Psoas muscle (tissue), 8 donors: Measurements from ENCODE around the gene MYO5B. TPM values are rescaled to one million over a fixed set of nuclear protein-coding genes. Genes with fewer than 3 reads are reported as not detected.

Source experiments
- ATAC-seq, 4 donors: fragments of 200-7000 bp; cut with Tn5 transposase; one replicate each; pipeline ENCODE4 v1.9.1; 2020; ENCODE audit warnings: moderate library complexity in 3 of 4, mild to moderate bottlenecking in 2 of 4
- DNase-seq, 2 donors: peaks; one replicate each; pipeline ENCODE4 v3.0.0-alpha.2; 2020
- H3K27ac ChIP-seq: fragments of 200-600 bp; one replicate; pipeline ENCODE4 v1.8.0; 2022
- H3K27me3 ChIP-seq, 3 donors: fragments of 200-600 bp in 1 of 3; one replicate each; pipeline versions ENCODE4 v1.6.1 to v1.8.0; 2013 to 2022; ENCODE audit warnings: low read length in 2 of 3, mild to moderate bottlenecking in 2 of 3, moderate library complexity in 1 of 3; ENCODE audit not compliant: insufficient read depth in 3 of 3
- H3K36me3 ChIP-seq, 2 donors: fragments of 200-600 bp in 1 of 2; one replicate each; pipeline versions ENCODE4 v1.6.1 to v1.8.0; 2013 to 2022; ENCODE audit warnings: low read depth in 1 of 2, mild to moderate bottlenecking in 1 of 2, moderate library complexity in 1 of 2; ENCODE audit not compliant: insufficient read depth in 1 of 2
- H3K4me1 ChIP-seq: fragments of 200-600 bp; one replicate; pipeline ENCODE4 v1.8.0; 2022
- H3K4me3 ChIP-seq: fragments of 200-600 bp; one replicate; pipeline ENCODE4 v1.8.0; 2022; ENCODE audit warnings: mild to moderate bottlenecking
- H3K9me3 ChIP-seq: fragments of 200-600 bp; one replicate; pipeline ENCODE4 v1.8.0; 2022
- WGBS, 3 donors: extraction: QIAGEN DNeasy Blood & Tissue Kit; methylation state at CpG; one replicate each; pipeline versions ENCODE4 v1.1.6 to v1.1.7; 2013; 5-methylcytosine and 5-hydroxymethylcytosine counted together
- intact Hi-C, 2 donors: fragments of 100-400 bp; cut with DNase I; formaldehyde crosslinking; loops; one replicate each; pipeline versions ENCODE4 v1.11.0 to v1.14.2; 2022
- polyA plus RNA-seq, 3 donors: library from polyadenylated mRNA; stranded (reverse); fragments of 200-250 nt; gene quantifications; one replicate each; pipeline ENCODE4 v1.2.3, GENCODE V29; 2013
- total RNA-seq, 4 donors: library from RNA; stranded (reverse); fragmentation: NEBNext Ultra II Directional in 2 of 4; extraction: Animal tissue kit (Norgen Biotek cat#: 25700) in 2 of 4; gene quantifications; one replicate each; pipeline versions ENCODE4 v1.2.1 to v1.2.4, GENCODE V29; 2021 to 2023
- TF ChIP-seq, protein P1 (sequence below): fragments of 200-600 bp; IDR thresholded peaks from one replicate; pipeline ENCODE4 v1.8.0; 2022; ENCODE audit warnings: antibody characterized with exemption
- donor health status: healthy with polysubstance abuse.
- donor health status: DM: no; HTN: no; CAD: no; lungs with moderate emphysema.
- donor health status: Bipolar disorder and iron deficiency.
- donor health status: healthy.
- donor health status: DM: yes; HTN: yes; CAD: no.
- donor health status: DM: no; HTN: no; CAD: no.
- donor health status: DM: no; HTN: no; CAD: no.
- donor health status: DM: yes; HTN: yes; CAD: no.

MYO5B gene
- total and polyA plus RNA-seq, 7 donors, result 0.10 to 1.2 (median 0.44) TPM

DNA sequence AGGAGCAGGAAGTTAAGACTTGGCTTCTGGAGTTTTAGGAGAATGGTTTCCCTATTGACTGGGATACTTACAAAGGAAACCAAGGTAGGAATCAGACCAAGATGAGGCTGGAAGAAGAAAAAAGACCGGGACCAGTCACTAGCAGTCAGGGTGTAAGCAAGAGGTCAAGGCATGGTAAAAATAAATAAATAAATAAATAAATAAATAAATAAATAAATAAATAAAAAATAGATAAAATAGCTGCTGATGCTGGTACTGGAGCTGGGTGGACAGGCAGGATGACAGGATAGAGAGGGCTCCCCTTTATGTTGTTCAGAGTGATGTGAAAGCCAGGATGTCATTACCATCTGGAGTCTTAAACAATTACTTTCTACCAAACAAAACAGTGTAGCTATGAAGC, 89.9 kb downstream of the MYO5B start:
- Histone ChIP-seq H3K9me3 (no peaks in the 10 kb centered on the region), H3K27me3 (no peaks in the 10 kb centered on the region), H3K4me3 (no peak overlapping the region), H3K36me3 (no peaks in the 10 kb centered on the region), H3K4me1 (peaks cover 8% of the 10 kb centered on the region), H3K27ac (no peak overlapping the region)
- TF ChIP-seq, protein P1, sequence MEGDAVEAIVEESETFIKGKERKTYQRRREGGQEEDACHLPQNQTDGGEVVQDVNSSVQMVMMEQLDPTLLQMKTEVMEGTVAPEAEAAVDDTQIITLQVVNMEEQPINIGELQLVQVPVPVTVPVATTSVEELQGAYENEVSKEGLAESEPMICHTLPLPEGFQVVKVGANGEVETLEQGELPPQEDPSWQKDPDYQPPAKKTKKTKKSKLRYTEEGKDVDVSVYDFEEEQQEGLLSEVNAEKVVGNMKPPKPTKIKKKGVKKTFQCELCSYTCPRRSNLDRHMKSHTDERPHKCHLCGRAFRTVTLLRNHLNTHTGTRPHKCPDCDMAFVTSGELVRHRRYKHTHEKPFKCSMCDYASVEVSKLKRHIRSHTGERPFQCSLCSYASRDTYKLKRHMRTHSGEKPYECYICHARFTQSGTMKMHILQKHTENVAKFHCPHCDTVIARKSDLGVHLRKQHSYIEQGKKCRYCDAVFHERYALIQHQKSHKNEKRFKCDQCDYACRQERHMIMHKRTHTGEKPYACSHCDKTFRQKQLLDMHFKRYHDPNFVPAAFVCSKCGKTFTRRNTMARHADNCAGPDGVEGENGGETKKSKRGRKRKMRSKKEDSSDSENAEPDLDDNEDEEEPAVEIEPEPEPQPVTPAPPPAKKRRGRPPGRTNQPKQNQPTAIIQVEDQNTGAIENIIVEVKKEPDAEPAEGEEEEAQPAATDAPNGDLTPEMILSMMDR, result no peak
- no peak for ATAC-seq
- no peak for DNase-seq
- 95 to 100% (median 96%) methylated on average over 1 of the region's 1 CpG for WGBS, 3 donors
- intact Hi-C loops, result no loop called here

DNA sequence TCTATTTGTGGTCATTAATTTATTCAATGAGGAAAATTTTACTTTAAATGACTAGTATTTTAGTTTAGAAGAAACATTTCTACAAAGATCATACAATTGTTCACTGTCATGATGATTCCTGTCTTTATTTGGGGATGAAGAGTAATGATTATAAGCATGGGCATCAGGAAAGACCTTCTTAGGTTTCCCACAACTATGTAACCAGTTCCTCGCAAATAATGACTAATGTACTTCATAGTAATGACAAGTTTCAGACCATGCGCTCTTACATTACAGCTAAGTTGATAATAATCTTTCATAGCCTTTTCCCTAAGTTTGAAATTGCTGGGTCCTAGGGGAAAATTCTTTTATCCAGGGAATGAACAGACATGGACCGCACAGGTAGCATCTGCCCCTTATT, 90.5 kb downstream of the MYO5B start:
- TF ChIP-seq, protein P1, result no peak
- WGBS, 3 donors, result 93% methylated on average over 3 of the region's 3 CpGs
- Histone ChIP-seq H3K36me3 (no peaks in the 10 kb centered on the region), H3K4me3 (no peak overlapping the region), H3K27ac (no peak overlapping the region), H3K4me1 (peaks cover 14% of the 10 kb centered on the region), H3K9me3 (no peaks in the 10 kb centered on the region), H3K27me3 (no peaks in the 10 kb centered on the region)
- intact Hi-C loops, result no loop called here
- no peak for ATAC-seq
- no peak for DNase-seq

DNA sequence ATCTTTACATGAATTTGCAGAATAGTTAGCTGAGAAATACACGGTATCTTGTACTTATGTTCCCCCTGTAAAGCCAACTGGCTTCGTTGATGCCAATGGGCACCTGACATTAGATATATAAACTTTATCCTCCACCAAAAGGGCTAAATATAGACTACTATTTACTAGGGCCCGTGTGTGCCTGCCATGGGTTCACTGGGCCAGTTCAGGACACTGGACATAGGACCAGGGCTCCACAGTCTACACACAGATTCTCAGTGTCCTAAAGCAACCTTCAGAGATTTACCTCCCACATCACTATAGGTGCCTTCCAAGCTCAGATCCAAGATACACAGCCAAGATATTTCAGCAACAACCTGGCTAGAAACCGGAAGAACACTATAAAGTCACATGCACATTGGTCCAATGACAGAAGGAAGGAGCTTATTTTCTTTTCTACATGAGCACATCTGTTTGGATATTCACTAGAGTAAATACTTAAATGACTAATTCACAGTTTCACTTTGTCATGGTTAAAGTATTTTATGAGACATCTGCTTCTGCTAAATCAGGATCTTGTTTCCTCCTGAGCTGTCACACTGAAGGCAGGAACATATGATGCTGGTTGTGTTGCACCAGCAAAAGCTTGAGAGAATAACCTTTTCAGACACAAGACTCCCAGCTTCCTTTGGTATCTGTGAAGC, 95.1 kb downstream of the MYO5B start:
- H3K9me3 ChIP-seq, result no peaks in the 10 kb centered on the region
- H3K4me3 ChIP-seq, result no peak overlapping the region
- H3K27me3 ChIP-seq, result no peaks in the 10 kb centered on the region
- peak; percentile 73 to 90 (median 86) for ATAC-seq
- DNase-seq, result no peak
- intact Hi-C loops, result no loop called here
- no peaks in the 10 kb centered on the region for H3K36me3 ChIP-seq
- TF ChIP-seq, protein P1, result no peak
- H3K27ac ChIP-seq, result peak overlapping the region; percentile 65
- H3K4me1 ChIP-seq, result peaks cover 37% of the 10 kb centered on the region
- 24 to 30% (median 26%) methylated on average over 4 of the region's 4 CpGs for WGBS, 3 donors

DNA sequence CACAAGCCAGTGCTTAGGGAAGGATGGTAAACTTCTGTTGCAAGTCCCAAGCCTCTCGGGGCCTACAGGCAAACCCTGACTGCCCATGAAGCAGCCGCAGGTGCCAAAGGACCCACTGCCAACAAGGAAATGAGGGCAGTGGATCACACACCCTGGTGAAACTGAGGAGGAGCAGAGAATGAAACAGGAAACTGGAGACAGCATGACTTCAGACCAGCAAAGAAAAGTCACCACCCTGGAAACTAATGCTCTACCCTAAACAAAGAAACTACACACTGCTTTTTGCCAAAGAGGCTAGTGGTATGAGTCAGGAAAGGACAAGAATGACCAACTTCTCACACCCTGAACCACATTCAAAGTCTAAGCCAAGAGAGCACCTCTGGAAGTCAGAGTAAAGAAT, 97.2 kb downstream of the MYO5B start:
- intact Hi-C loops, result no loop called here
- TF ChIP-seq, protein P1, result no peak
- H3K4me3 ChIP-seq, result no peak overlapping the region
- DNase-seq, result peak; percentile 28 to 67
- peak; percentile 58 to 85 (median 74) for ATAC-seq
- H3K36me3 ChIP-seq, result no peaks in the 10 kb centered on the region
- H3K27me3 ChIP-seq, result no peaks in the 10 kb centered on the region
- peak overlapping the region; percentile 46 for H3K27ac ChIP-seq
- WGBS, 3 donors, result 19 to 38% (median 33%) methylated on average over 2 of the region's 2 CpGs
- peaks cover 38% of the 10 kb centered on the region for H3K4me1 ChIP-seq
- no peaks in the 10 kb centered on the region for H3K9me3 ChIP-seq
